ENCODE results near the gene GSK3A. TPM values are rescaled to one million over a fixed set of nuclear protein-coding genes. Genes with fewer than 3 reads are reported as not detected.
A peak's percentile ranks its signal among the peaks of the same experiment; 100 is the strongest.

Gene GSK3A
- polyA plus RNA-seq, 4 donors: 48.5 to 73.0 (median 70.6) TPM

GRCh38 chr19:42288387-42288786, 46.0 kb upstream of the GSK3A start:
- H3K4me1 ChIP-seq (ENCODE audit: control insufficient read depth in 3 of 3, insufficient read depth in 2 of 3, low read depth in 1 of 3, low read length in 2 of 3): peaks cover 3 to 49% (median 4%) of the 10 kb centered on the region in 3 donors
- H3K36me3 ChIP-seq (ENCODE audit: control insufficient read depth in 3 of 3, insufficient read depth in 2 of 3, low read depth in 1 of 3, low read length in 3 of 3): peaks cover 17 to 69% (median 17%) of the 10 kb centered on the region in 3 donors
- no peaks in the 10 kb centered on the region for H3K9me3 ChIP-seq (ENCODE audit: control insufficient read depth in 2 of 2, insufficient read depth in 1 of 2, low read depth in 1 of 2, low read length in 1 of 2)
- H3K4me3 ChIP-seq (ENCODE audit: low read depth in 1 of 3, low read length in 3 of 3): no peak overlapping the region
- DNase-seq (no peak), FAIRE-seq (no peak)
- whole genome bisulfite sequencing, 3 donors: 85 to 92% (median 88%) methylated on average over 4 of the region's 4 CpGs
- no peak overlapping the region for H3K27ac ChIP-seq (ENCODE audit: low read depth in 1 of 3, low read length in 2 of 3)
- H3K27me3 ChIP-seq (ENCODE audit: control insufficient read depth in 3 of 3, insufficient read depth in 3 of 3, low read length in 3 of 3): no peaks in the 10 kb centered on the region

GRCh38 chr19:42287827-42288107, 45.4 kb upstream of the GSK3A start:
- Histone ChIP-seq H3K9me3 (ENCODE audit: control insufficient read depth in 2 of 2, insufficient read depth in 1 of 2, low read depth in 1 of 2, low read length in 1 of 2) (no peaks in the 10 kb centered on the region), H3K4me1 (ENCODE audit: control insufficient read depth in 3 of 3, insufficient read depth in 2 of 3, low read depth in 1 of 3, low read length in 2 of 3) (peaks cover 5 to 50% (median 7%) of the 10 kb centered on the region in 3 donors), H3K36me3 (ENCODE audit: control insufficient read depth in 3 of 3, insufficient read depth in 2 of 3, low read depth in 1 of 3, low read length in 3 of 3) (peaks cover 13 to 62% (median 14%) of the 10 kb centered on the region in 3 donors), H3K27me3 (ENCODE audit: control insufficient read depth in 3 of 3, insufficient read depth in 3 of 3, low read length in 3 of 3) (no peaks in the 10 kb centered on the region), H3K4me3 (ENCODE audit: low read depth in 1 of 3, low read length in 3 of 3) (no peak overlapping the region), H3K27ac (ENCODE audit: low read depth in 1 of 3, low read length in 2 of 3) (no peak overlapping the region)
- no peak for FAIRE-seq
- 91 to 94% (median 93%) methylated on average over 10 of the region's 10 CpGs for WGBS, 3 donors
- DNase-seq: no peak

GRCh38 chr19:42287017-42287826, 44.8 kb upstream of the GSK3A start:
- WGBS, 3 donors: 92 to 96% (median 93%) methylated on average over 25 to 30 of the region's 30 CpGs
- Histone ChIP-seq H3K4me1 (ENCODE audit: control insufficient read depth in 3 of 3, insufficient read depth in 2 of 3, low read depth in 1 of 3, low read length in 2 of 3) (peaks cover 6 to 49% (median 7%) of the 10 kb centered on the region in 3 donors), H3K27ac (ENCODE audit: low read depth in 1 of 3, low read length in 2 of 3) (peak overlapping the region in 1 of 3 donors; percentile 23), H3K27me3 (ENCODE audit: control insufficient read depth in 3 of 3, insufficient read depth in 3 of 3, low read length in 3 of 3) (no peaks in the 10 kb centered on the region), H3K36me3 (ENCODE audit: control insufficient read depth in 3 of 3, insufficient read depth in 2 of 3, low read depth in 1 of 3, low read length in 3 of 3) (peaks cover 9 to 57% (median 13%) of the 10 kb centered on the region in 3 donors), H3K9me3 (ENCODE audit: control insufficient read depth in 2 of 2, insufficient read depth in 1 of 2, low read depth in 1 of 2, low read length in 1 of 2) (no peaks in the 10 kb centered on the region), H3K4me3 (ENCODE audit: low read depth in 1 of 3, low read length in 3 of 3) (no peak overlapping the region)
- FAIRE-seq: no peak
- DNase-seq: no peak

- DNase-seq (no peak), FAIRE-seq (no peak)
- Histone ChIP-seq H3K27me3 (ENCODE audit: control insufficient read depth in 3 of 3, insufficient read depth in 3 of 3, low read length in 3 of 3) (no peaks in the 10 kb centered on the region), H3K27ac (ENCODE audit: low read depth in 1 of 3, low read length in 2 of 3) (peak overlapping the region in 2 of 3 donors; percentile 52 to 55), H3K4me3 (ENCODE audit: low read depth in 1 of 3, low read length in 3 of 3) (peak overlapping the region in 1 of 3 donors; percentile 6), H3K4me1 (ENCODE audit: control insufficient read depth in 3 of 3, insufficient read depth in 2 of 3, low read depth in 1 of 3, low read length in 2 of 3) (peaks cover 8 to 49% (median 9%) of the 10 kb centered on the region in 3 donors), H3K9me3 (ENCODE audit: control insufficient read depth in 2 of 2, insufficient read depth in 1 of 2, low read depth in 1 of 2, low read length in 1 of 2) (no peaks in the 10 kb centered on the region), H3K36me3 (ENCODE audit: control insufficient read depth in 3 of 3, insufficient read depth in 2 of 3, low read depth in 1 of 3, low read length in 3 of 3) (peaks cover 9 to 49% (median 12%) of the 10 kb centered on the region in 3 donors)
- 42 to 60% (median 60%) methylated on average over 13 of the region's 13 CpGs for WGBS, 3 donors
These were observed 44.1 kb upstream of the GSK3A start for GRCh38 chr19:42286349-42287016.

GRCh38 chr19:42285988-42286348, 43.6 kb upstream of the GSK3A start:
- Histone ChIP-seq H3K36me3 (ENCODE audit: control insufficient read depth in 3 of 3, insufficient read depth in 2 of 3, low read depth in 1 of 3, low read length in 3 of 3) (peaks cover 9 to 44% (median 12%) of the 10 kb centered on the region in 3 donors), H3K4me1 (ENCODE audit: control insufficient read depth in 3 of 3, insufficient read depth in 2 of 3, low read depth in 1 of 3, low read length in 2 of 3) (peaks cover 10 to 48% (median 11%) of the 10 kb centered on the region in 3 donors), H3K9me3 (ENCODE audit: control insufficient read depth in 2 of 2, insufficient read depth in 1 of 2, low read depth in 1 of 2, low read length in 1 of 2) (no peaks in the 10 kb centered on the region), H3K27ac (ENCODE audit: low read depth in 1 of 3, low read length in 2 of 3) (peak overlapping the region in 2 of 3 donors; percentile 52 to 55), H3K4me3 (ENCODE audit: low read depth in 1 of 3, low read length in 3 of 3) (peak overlapping the region in 1 of 3 donors; percentile 6), H3K27me3 (ENCODE audit: control insufficient read depth in 3 of 3, insufficient read depth in 3 of 3, low read length in 3 of 3) (no peaks in the 10 kb centered on the region)
- FAIRE-seq (no peak), DNase-seq (no peak)
- WGBS, 3 donors: 40 to 65% (median 65%) methylated on average over 6 of the region's 6 CpGs

- peak overlapping the region in 1 of 3 donors; percentile 55 for H3K27ac ChIP-seq (ENCODE audit: low read depth in 1 of 3, low read length in 2 of 3)
- H3K4me1 ChIP-seq (ENCODE audit: control insufficient read depth in 3 of 3, insufficient read depth in 2 of 3, low read depth in 1 of 3, low read length in 2 of 3): peaks cover 10 to 44% (median 11%) of the 10 kb centered on the region in 3 donors
- peaks cover 9 to 40% (median 12%) of the 10 kb centered on the region in 3 donors for H3K36me3 ChIP-seq (ENCODE audit: control insufficient read depth in 3 of 3, insufficient read depth in 2 of 3, low read depth in 1 of 3, low read length in 3 of 3)
- FAIRE-seq (no peak), DNase-seq (no peak)
- 36 to 47% (median 46%) methylated on average over 5 of the region's 5 CpGs for WGBS, 3 donors
- H3K4me3 ChIP-seq (ENCODE audit: low read depth in 1 of 3, low read length in 3 of 3): peak overlapping the region in 1 of 3 donors; percentile 70
- H3K27me3 ChIP-seq (ENCODE audit: control insufficient read depth in 3 of 3, insufficient read depth in 3 of 3, low read length in 3 of 3): no peaks in the 10 kb centered on the region
- H3K9me3 ChIP-seq (ENCODE audit: control insufficient read depth in 2 of 2, insufficient read depth in 1 of 2, low read depth in 1 of 2, low read length in 1 of 2): no peaks in the 10 kb centered on the region
These were observed 43.1 kb upstream of the GSK3A start for GRCh38 chr19:42285541-42285941.

GRCh38 chr19:42284591-42285341, 42.4 kb upstream of the GSK3A start:
- H3K9me3 ChIP-seq (ENCODE audit: control insufficient read depth in 2 of 2, insufficient read depth in 1 of 2, low read depth in 1 of 2, low read length in 1 of 2): no peaks in the 10 kb centered on the region
- peaks cover 10 to 44% (median 11%) of the 10 kb centered on the region in 3 donors for H3K4me1 ChIP-seq (ENCODE audit: control insufficient read depth in 3 of 3, insufficient read depth in 2 of 3, low read depth in 1 of 3, low read length in 2 of 3)
- peak overlapping the region; percentile 68 to 75 (median 70) for H3K4me3 ChIP-seq (ENCODE audit: low read depth in 1 of 3, low read length in 3 of 3)
- DNase-seq: peak in 1 of 2 donors; percentile 42
- H3K27me3 ChIP-seq (ENCODE audit: control insufficient read depth in 3 of 3, insufficient read depth in 3 of 3, low read length in 3 of 3): no peaks in the 10 kb centered on the region
- FAIRE-seq: no peak
- peaks cover 9 to 32% (median 11%) of the 10 kb centered on the region in 3 donors for H3K36me3 ChIP-seq (ENCODE audit: control insufficient read depth in 3 of 3, insufficient read depth in 2 of 3, low read depth in 1 of 3, low read length in 3 of 3)
- WGBS, 3 donors: 4 to 8% (median 7%) methylated on average over 25 to 41 of the region's 41 CpGs
- peak overlapping the region; percentile 41 to 55 (median 47) for H3K27ac ChIP-seq (ENCODE audit: low read depth in 1 of 3, low read length in 2 of 3)

- DNase-seq: peak; percentile 76 to 89
- Histone ChIP-seq H3K9me3 (ENCODE audit: control insufficient read depth in 2 of 2, insufficient read depth in 1 of 2, low read depth in 1 of 2, low read length in 1 of 2) (no peaks in the 10 kb centered on the region), H3K4me1 (ENCODE audit: control insufficient read depth in 3 of 3, insufficient read depth in 2 of 3, low read depth in 1 of 3, low read length in 2 of 3) (peaks cover 10 to 51% (median 14%) of the 10 kb centered on the region in 3 donors), H3K27me3 (ENCODE audit: control insufficient read depth in 3 of 3, insufficient read depth in 3 of 3, low read length in 3 of 3) (no peaks in the 10 kb centered on the region), H3K4me3 (ENCODE audit: low read depth in 1 of 3, low read length in 3 of 3) (peak overlapping the region in 2 of 3 donors; percentile 68 to 75), H3K27ac (ENCODE audit: low read depth in 1 of 3, low read length in 2 of 3) (peak overlapping the region in 2 of 3 donors; percentile 72 to 95), H3K36me3 (ENCODE audit: control insufficient read depth in 3 of 3, insufficient read depth in 2 of 3, low read depth in 1 of 3, low read length in 3 of 3) (peaks cover 9 to 27% (median 9%) of the 10 kb centered on the region in 3 donors)
- no peak for FAIRE-seq
- WGBS, 3 donors: 0 to 3% (median 1%) methylated on average over 6 to 71 of the region's 76 CpGs
These were observed 41.7 kb upstream of the GSK3A start for GRCh38 chr19:42284066-42284501.
